Lung (tissue), 12 donors: ENCODE measurements around the gene UBXN4. TPM values are rescaled to one million over a fixed set of nuclear protein-coding genes. Genes with fewer than 3 reads are reported as not detected.
"Not testable (repeated sequence)": the region's sequence is repeated elsewhere in the genome, so short reads cannot be mapped to it uniquely, and the experiment has no call there.

Source experiments
- ATAC-seq: fragments of 200-7000 bp; cut with Tn5 transposase; one replicate; pipeline ENCODE4 v1.9.1; 2020; ENCODE audit warnings: moderate number of reproducible peaks; ENCODE audit not compliant: insufficient read depth, low FRiP score
- DNase-seq, 3 donors: peaks; one replicate each; pipeline ENCODE4 v3.0.0-alpha.2; 2013 to 2017
- H3K27ac ChIP-seq, 2 donors: one replicate each; pipeline ENCODE4 v1.5.1; 2013; ENCODE audit warnings: mild to moderate bottlenecking in 2 of 2, moderate library complexity in 2 of 2, control low read depth in 1 of 2, inconsistent platforms in 1 of 2, low read depth in 1 of 2, low read length in 1 of 2
- H3K27me3 ChIP-seq, 3 donors: one replicate each; pipeline ENCODE4 v1.5.1; 2013; ENCODE audit warnings: low read length in 2 of 3; ENCODE audit not compliant: control insufficient read depth in 3 of 3, insufficient read depth in 3 of 3
- H3K36me3 ChIP-seq, 4 donors: one replicate each; pipeline ENCODE4 v1.5.1; 2013; ENCODE audit warnings: low read length in 4 of 4, mild to moderate bottlenecking in 1 of 4, moderate library complexity in 1 of 4; ENCODE audit not compliant: control insufficient read depth in 4 of 4, insufficient read depth in 4 of 4
- H3K4me1 ChIP-seq, 5 donors: one replicate each; pipeline ENCODE4 v1.5.1; 2013; ENCODE audit warnings: low read length in 5 of 5, mild to moderate bottlenecking in 2 of 5, moderate library complexity in 1 of 5; ENCODE audit not compliant: control insufficient read depth in 5 of 5, insufficient read depth in 5 of 5
- H3K4me3 ChIP-seq: one replicate; pipeline ENCODE4 v1.5.1; 2013; ENCODE audit warnings: mild to moderate bottlenecking, control low read depth, moderate library complexity
- H3K9ac ChIP-seq, 2 donors: one replicate each; pipeline ENCODE4 v1.5.1; 2013; ENCODE audit warnings: low read length in 2 of 2, control low read depth in 1 of 2; ENCODE audit not compliant: insufficient read depth in 1 of 2
- H3K9me3 ChIP-seq, 4 donors: one replicate each; pipeline ENCODE4 v1.5.1; 2013; ENCODE audit warnings: low read length in 3 of 4, mild to moderate bottlenecking in 1 of 4, moderate library complexity in 1 of 4; ENCODE audit not compliant: control insufficient read depth in 4 of 4, insufficient read depth in 3 of 4
- CTCF ChIP-seq: IDR thresholded peaks from 2 replicates; pipeline ENCODE4 v1.5.1; 2012; ENCODE audit warnings: mild to moderate bottlenecking; ENCODE audit errors: control extremely low read depth, extremely low read depth
- WGBS, 2 donors: extraction: QIAGEN DNeasy Blood & Tissue Kit; methylation state at CpG; one replicate each; pipeline ENCODE4 v1.1.7; 2013; 5-methylcytosine and 5-hydroxymethylcytosine counted together
- polyA plus RNA-seq, 2 donors: library from polyadenylated mRNA; stranded (reverse); fragments of 200-250 nt; gene quantifications; one replicate each; pipeline ENCODE4 v1.2.1, GENCODE V29; 2013
- total RNA-seq, 2 donors: library from RNA; depleted of rRNA in 1 of 2; stranded (reverse); fragments of >200 nt in 1 of 2; gene quantifications; one replicate each; pipeline ENCODE4 v1.2.1, GENCODE V29; 2014 to 2021
- donor health status: control.
- donor health status: control.
- donor health status: Bipolar disorder and iron deficiency.
- donor health status: healthy.
- donor health status: DM: yes; HTN: yes; CAD: no.

UBXN4 gene
- total and polyA plus RNA-seq, 4 donors: 39.7 to 121 (median 65.9) TPM

- H3K9ac ChIP-seq: no peak overlapping the region
- no peak overlapping the region for H3K27ac ChIP-seq
- ATAC-seq: no peak
- TF ChIP-seq CTCF: no peak
- DNase-seq: no peak
- no peak overlapping the region for H3K4me3 ChIP-seq
- peaks cover 0 to 3% (median under 1%) of the 10 kb centered on the region in 4 donors for H3K9me3 ChIP-seq
- no peaks in the 10 kb centered on the region for H3K27me3 ChIP-seq
- H3K36me3 ChIP-seq: peaks cover 0 to 7% (median 2%) of the 10 kb centered on the region in 4 donors
- 96 to 97% methylated on average over 10 of the region's 10 CpGs for WGBS, 2 donors
- H3K4me1 ChIP-seq: peaks cover 0 to 4% (median 0%) of the 10 kb centered on the region in 5 donors
Observed at GRCh38 chr2:135790423-135790822, 48.8 kb downstream of the UBXN4 start.

- H3K27me3 ChIP-seq: no peaks in the 10 kb centered on the region
- ATAC-seq: no peak
- WGBS, 2 donors: 93 to 100% methylated on average over 2 of the region's 2 CpGs
- peaks cover 0 to 3% (median under 1%) of the 10 kb centered on the region in 4 donors for H3K9me3 ChIP-seq
- DNase-seq: no peak
- no peak overlapping the region for H3K27ac ChIP-seq
- H3K4me1 ChIP-seq: peaks cover 0 to 5% (median 0%) of the 10 kb centered on the region in 5 donors
- no peak overlapping the region for H3K9ac ChIP-seq
- no peak for TF ChIP-seq CTCF
- H3K4me3 ChIP-seq: no peak overlapping the region
- peaks cover 0 to 3% (median 0%) of the 10 kb centered on the region in 4 donors for H3K36me3 ChIP-seq
Observed at GRCh38 chr2:135791418-135792190, 49.9 kb downstream of the UBXN4 start.

DNA sequence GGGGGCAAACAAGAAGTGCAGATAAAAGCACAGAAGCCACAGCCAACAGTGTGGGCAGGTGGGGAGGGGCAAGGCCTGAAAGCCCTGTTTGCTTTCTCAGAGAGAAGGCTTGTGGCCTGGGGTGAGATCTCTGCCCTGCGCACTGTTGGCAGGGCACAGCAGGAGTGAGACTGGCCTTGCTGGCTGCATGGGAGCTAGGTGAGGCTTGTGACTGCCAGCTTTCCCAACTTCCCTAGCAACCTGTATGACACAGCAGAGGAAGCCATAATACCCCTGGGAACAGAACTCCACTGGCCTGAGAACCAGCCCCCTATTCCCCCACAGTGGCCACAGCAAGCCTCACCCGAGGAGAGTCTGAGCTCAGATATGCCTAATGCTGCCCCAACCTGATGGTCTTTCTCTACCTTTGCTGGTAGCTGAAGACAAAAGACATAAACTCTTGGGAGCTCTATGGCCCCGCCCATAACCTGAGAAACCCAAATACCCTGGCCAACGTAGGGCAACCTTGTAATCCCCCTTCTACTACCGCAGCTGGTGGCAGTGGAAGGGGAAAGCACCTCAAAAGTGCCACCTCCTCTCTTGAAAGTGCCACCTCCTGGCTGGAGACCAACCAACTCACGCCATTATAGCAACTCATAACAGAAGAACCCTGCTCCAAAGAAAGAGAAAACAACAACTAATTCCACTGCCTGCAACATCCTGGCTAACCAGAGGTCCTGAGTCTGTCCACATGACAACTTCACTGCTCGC, 50.9 kb downstream of the UBXN4 start:
- WGBS, 2 donors: 72 to 82% methylated on average over 7 of the region's 7 CpGs
- TF ChIP-seq CTCF: no peak
- no peak for DNase-seq

GRCh38 chr2:135795641-135796040, 54.0 kb downstream of the UBXN4 start:
- not testable (repeated sequence) for H3K9ac ChIP-seq
- WGBS, 2 donors: 65 to 80% methylated on average over 4 of the region's 4 CpGs

More for the DNA sequence above, 50.9 kb downstream of the UBXN4 start:
- Histone ChIP-seq H3K9ac (no peak overlapping the region), H3K4me1 (peaks cover 0 to 7% (median 0%) of the 10 kb centered on the region in 5 donors), H3K9me3 (peaks cover 0 to 3% (median under 1%) of the 10 kb centered on the region in 4 donors), H3K4me3 (no peak overlapping the region), H3K27ac (no peak overlapping the region), H3K27me3 (no peaks in the 10 kb centered on the region), H3K36me3 (peaks cover 0 to 3% (median 0%) of the 10 kb centered on the region in 4 donors)
- no peak for ATAC-seq

More at GRCh38 chr2:135795641-135796040, 54.0 kb downstream of the UBXN4 start:
- H3K4me3 ChIP-seq, H3K36me3 ChIP-seq, ATAC-seq, H3K27me3 ChIP-seq, H3K27ac ChIP-seq, H3K9me3 ChIP-seq, DNase-seq, H3K4me1 ChIP-seq: not testable (repeated sequence)
